Rectal smooth muscle tissue (tissue), 1 donor: Measurements from ENCODE around the gene PHTF1.

Experiments
- H3K27ac ChIP-seq: one replicate; pipeline ENCODE4 v1.7.0; 2013; ENCODE audit warnings: low read depth, low read length, inconsistent platforms
- H3K27me3 ChIP-seq: one replicate; pipeline ENCODE4 v1.7.0; 2013; ENCODE audit warnings: low read length; ENCODE audit not compliant: control insufficient read depth, insufficient read depth
- H3K36me3 ChIP-seq: one replicate; pipeline ENCODE4 v1.7.0; 2013; ENCODE audit warnings: low read length; ENCODE audit not compliant: control insufficient read depth, insufficient read depth
- H3K4me1 ChIP-seq: one replicate; pipeline ENCODE4 v1.7.0; 2013; ENCODE audit warnings: low read length; ENCODE audit not compliant: control insufficient read depth, insufficient read depth
- H3K4me3 ChIP-seq: one replicate; pipeline ENCODE4 v1.7.0; 2013; ENCODE audit warnings: low read length
- H3K9ac ChIP-seq: one replicate; pipeline ENCODE4 v1.7.0; 2013; ENCODE audit warnings: low read length

Gene PHTF1

GRCh38 chr1:113666126-113666525 is 93.2 kb downstream of the PHTF1 start:
- Histone ChIP-seq H3K4me3 (no peak overlapping the region), H3K27ac (no peak overlapping the region), H3K36me3 (peaks cover 4% of the 10 kb centered on the region), H3K9ac (no peak overlapping the region), H3K27me3 (no peaks in the 10 kb centered on the region), H3K4me1 (peaks cover 6% of the 10 kb centered on the region)

- Histone ChIP-seq H3K4me3 (no peak overlapping the region), H3K36me3 (peaks cover 4% of the 10 kb centered on the region), H3K27ac (no peak overlapping the region), H3K27me3 (no peaks in the 10 kb centered on the region), H3K9ac (no peak overlapping the region), H3K4me1 (peaks cover 6% of the 10 kb centered on the region)
These were observed 94.2 kb downstream of the PHTF1 start for GRCh38 chr1:113665071-113665470.

- no peak overlapping the region for H3K4me3 ChIP-seq
- H3K27ac ChIP-seq = no peak overlapping the region
- no peak overlapping the region for H3K9ac ChIP-seq
- H3K36me3 ChIP-seq = peaks cover 4% of the 10 kb centered on the region
- peaks cover 6% of the 10 kb centered on the region for H3K4me1 ChIP-seq
- H3K27me3 ChIP-seq = no peaks in the 10 kb centered on the region
These were observed 95.9 kb downstream of the PHTF1 start for GRCh38 chr1:113663165-113663951.

GRCh38 chr1:113662101-113662500 is 97.2 kb downstream of the PHTF1 start:
- H3K4me3 ChIP-seq = no peak overlapping the region
- H3K27me3 ChIP-seq = no peaks in the 10 kb centered on the region
- peaks cover 17% of the 10 kb centered on the region for H3K4me1 ChIP-seq
- peak overlapping the region; percentile 17 for H3K27ac ChIP-seq
- H3K36me3 ChIP-seq = peaks cover 4% of the 10 kb centered on the region
- no peak overlapping the region for H3K9ac ChIP-seq

- no peaks in the 10 kb centered on the region for H3K27me3 ChIP-seq
- no peak overlapping the region for H3K9ac ChIP-seq
- H3K27ac ChIP-seq = peak overlapping the region; percentile 46
- H3K4me1 ChIP-seq = peaks cover 22% of the 10 kb centered on the region
- H3K4me3 ChIP-seq = no peak overlapping the region
- no peaks in the 10 kb centered on the region for H3K36me3 ChIP-seq
These were observed 99.2 kb downstream of the PHTF1 start for GRCh38 chr1:113660088-113660487.

GRCh38 chr1:113659556-113659955 is 99.7 kb downstream of the PHTF1 start:
- Histone ChIP-seq H3K36me3 (no peaks in the 10 kb centered on the region), H3K27me3 (no peaks in the 10 kb centered on the region), H3K4me3 (no peak overlapping the region), H3K9ac (no peak overlapping the region), H3K27ac (peak overlapping the region; percentile 55), H3K4me1 (peaks cover 22% of the 10 kb centered on the region)

- no peak overlapping the region for H3K9ac ChIP-seq
- H3K27ac ChIP-seq = peak overlapping the region; percentile 55
- H3K27me3 ChIP-seq = no peaks in the 10 kb centered on the region
- peaks cover 22% of the 10 kb centered on the region for H3K4me1 ChIP-seq
- H3K36me3 ChIP-seq = no peaks in the 10 kb centered on the region
- no peak overlapping the region for H3K4me3 ChIP-seq
These were observed 100.3 kb downstream of the PHTF1 start for GRCh38 chr1:113659035-113659434.

- H3K9ac ChIP-seq = no peak overlapping the region
- H3K36me3 ChIP-seq = no peaks in the 10 kb centered on the region
- H3K4me1 ChIP-seq = peaks cover 22% of the 10 kb centered on the region
- peak overlapping the region; percentile 21 for H3K27ac ChIP-seq
- no peak overlapping the region for H3K4me3 ChIP-seq
- H3K27me3 ChIP-seq = no peaks in the 10 kb centered on the region
These were observed 101.7 kb downstream of the PHTF1 start for GRCh38 chr1:113657556-113658063.

- H3K9ac ChIP-seq = no peak overlapping the region
These were observed 102.2 kb downstream of the PHTF1 start for GRCh38 chr1:113657126-113657525.

GRCh38 chr1:113654883-113655282 is 104.4 kb downstream of the PHTF1 start:
- H3K27ac ChIP-seq = no peak overlapping the region
- no peak overlapping the region for H3K9ac ChIP-seq
- H3K4me1 ChIP-seq = peaks cover 15% of the 10 kb centered on the region
- no peak overlapping the region for H3K4me3 ChIP-seq
- H3K36me3 ChIP-seq = peaks cover 2% of the 10 kb centered on the region
- no peaks in the 10 kb centered on the region for H3K27me3 ChIP-seq

More at GRCh38 chr1:113657126-113657525, 102.2 kb downstream of the PHTF1 start:
- H3K4me1 ChIP-seq = peaks cover 21% of the 10 kb centered on the region
- H3K27me3 ChIP-seq = no peaks in the 10 kb centered on the region
- H3K4me3 ChIP-seq = no peak overlapping the region
- H3K36me3 ChIP-seq = no peaks in the 10 kb centered on the region
- H3K27ac ChIP-seq = peak overlapping the region; percentile 21

GRCh38 chr1:113653741-113654140 is 105.5 kb downstream of the PHTF1 start:
- H3K27ac ChIP-seq = no peak overlapping the region
- peaks cover 2% of the 10 kb centered on the region for H3K36me3 ChIP-seq
- no peaks in the 10 kb centered on the region for H3K27me3 ChIP-seq
- no peak overlapping the region for H3K4me3 ChIP-seq
- H3K4me1 ChIP-seq = peaks cover 15% of the 10 kb centered on the region
- no peak overlapping the region for H3K9ac ChIP-seq

- Histone ChIP-seq H3K4me1 (peaks cover 11% of the 10 kb centered on the region), H3K36me3 (peaks cover 2% of the 10 kb centered on the region), H3K4me3 (no peak overlapping the region), H3K27me3 (no peaks in the 10 kb centered on the region), H3K27ac (no peak overlapping the region), H3K9ac (no peak overlapping the region)
These were observed 106.5 kb downstream of the PHTF1 start for GRCh38 chr1:113652771-113653170.

- H3K27ac ChIP-seq = no peak overlapping the region
- peaks cover 4% of the 10 kb centered on the region for H3K36me3 ChIP-seq
- H3K4me3 ChIP-seq = no peak overlapping the region
- H3K9ac ChIP-seq = no peak overlapping the region
- H3K4me1 ChIP-seq = no peaks in the 10 kb centered on the region
- no peaks in the 10 kb centered on the region for H3K27me3 ChIP-seq
These were observed 110.8 kb downstream of the PHTF1 start for GRCh38 chr1:113648478-113648877.
